Stimulated activated CD4-positive, alpha-beta T cell treated with anti-CD3 and anti-CD28 coated beads, TNF-alpha, amount 100 ng/mL, for 4 hours (primary cell): ENCODE measurements around the gene ELOVL5.
"Not testable (repeated sequence)": the region's sequence is repeated elsewhere in the genome, so short reads cannot be mapped to it uniquely, and the experiment has no call there.

ENCODE experiments used
- DNase-seq, 3 experiments: peaks; one replicate each; pipeline ENCODE4 v3.0.0-alpha.2; 2020; ENCODE audit warnings: low read depth in 3 of 3

The ELOVL5 gene, protein sequence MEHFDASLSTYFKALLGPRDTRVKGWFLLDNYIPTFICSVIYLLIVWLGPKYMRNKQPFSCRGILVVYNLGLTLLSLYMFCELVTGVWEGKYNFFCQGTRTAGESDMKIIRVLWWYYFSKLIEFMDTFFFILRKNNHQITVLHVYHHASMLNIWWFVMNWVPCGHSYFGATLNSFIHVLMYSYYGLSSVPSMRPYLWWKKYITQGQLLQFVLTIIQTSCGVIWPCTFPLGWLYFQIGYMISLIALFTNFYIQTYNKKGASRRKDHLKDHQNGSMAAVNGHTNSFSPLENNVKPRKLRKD

DNA sequence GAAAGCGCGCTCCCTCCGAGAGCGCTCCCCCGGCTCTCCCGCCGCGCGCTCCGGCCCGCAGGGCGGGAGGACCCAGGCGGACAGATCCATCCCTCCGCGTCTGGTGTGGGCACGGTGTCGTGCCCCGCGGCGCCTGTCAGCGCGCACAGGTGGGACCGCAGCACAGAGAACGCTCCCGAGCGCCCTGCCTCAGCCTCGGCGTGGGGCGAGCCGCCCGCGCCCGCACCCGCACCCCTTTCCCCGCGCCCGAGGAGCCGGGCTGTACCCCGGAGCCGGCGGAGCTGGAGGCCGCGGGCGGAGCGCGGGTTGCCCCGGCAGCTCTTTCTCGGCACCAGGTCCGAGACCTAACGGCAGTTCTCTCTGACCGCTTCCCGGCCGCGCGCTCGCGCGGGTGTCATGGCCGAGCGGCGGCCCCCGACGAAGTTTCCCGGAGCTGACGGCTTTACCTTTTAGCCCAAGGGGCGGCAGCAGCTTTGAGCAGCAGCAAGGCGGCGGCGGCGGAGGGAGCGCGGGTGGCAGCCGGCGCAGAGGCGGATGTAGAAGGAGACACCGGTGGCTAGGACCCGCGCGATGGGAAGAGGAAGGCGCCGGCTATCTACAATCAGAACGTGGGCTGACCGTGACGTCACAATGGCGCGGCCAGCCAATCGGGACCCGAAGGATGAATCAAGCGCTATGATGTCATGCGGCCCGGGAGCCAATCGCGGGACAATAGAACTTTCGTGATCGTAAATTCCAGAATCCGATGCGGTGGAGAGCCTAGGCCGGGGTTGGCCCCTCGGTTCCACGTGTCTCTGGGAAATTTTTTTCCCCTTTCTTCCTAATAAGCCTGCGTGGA lies at the start of gene ELOVL5:
ELOVL5 (minus strand) TSS at position 580 of the 838 bp plus-strand sequence. CDS start 53,251 bp downstream, outside the sequence.
- peak; percentile 94 to 97 (median 95) for DNase-seq

DNA sequence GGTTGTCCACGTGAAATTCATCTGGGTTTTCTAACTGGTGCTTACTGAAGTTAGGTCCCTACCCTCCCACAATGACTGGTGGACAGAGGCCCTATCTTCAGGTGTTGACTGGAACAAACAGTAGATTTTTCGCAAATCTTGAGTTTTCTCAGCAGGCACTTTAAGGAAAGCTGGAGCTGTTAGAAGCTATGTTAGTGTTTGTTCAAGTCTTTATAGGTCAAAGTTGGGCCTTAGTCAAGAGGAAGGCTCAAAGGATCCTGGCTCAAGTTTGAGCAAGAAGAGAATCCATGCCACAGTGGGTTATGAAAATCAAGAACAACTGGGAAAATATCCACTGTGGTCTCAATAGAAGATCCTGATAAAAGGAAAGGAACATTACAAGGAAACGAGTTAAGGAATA lies 48.5 kb upstream of the ELOVL5 start:
- DNase-seq = no peak

DNA sequence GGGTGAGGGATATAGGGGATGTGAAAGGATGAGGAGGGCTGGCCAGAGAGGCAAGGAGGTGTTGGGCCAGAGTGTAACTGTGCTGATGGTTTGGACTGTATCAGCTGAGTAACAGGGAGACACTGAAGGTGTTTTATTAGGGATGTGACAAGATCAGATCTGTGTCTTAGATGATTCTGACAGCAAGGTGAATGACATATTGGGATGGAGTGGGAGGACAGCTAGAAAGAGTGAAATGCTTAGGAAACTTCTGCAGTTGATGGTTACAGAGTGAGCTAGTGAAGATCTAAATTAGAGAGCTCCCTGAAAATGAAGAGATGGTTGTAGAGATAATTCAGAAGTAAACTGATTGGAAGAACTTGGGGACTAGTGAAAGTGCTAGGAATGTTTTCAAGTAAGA lies 47.2 kb upstream of the ELOVL5 start:
- no peak for DNase-seq

DNA sequence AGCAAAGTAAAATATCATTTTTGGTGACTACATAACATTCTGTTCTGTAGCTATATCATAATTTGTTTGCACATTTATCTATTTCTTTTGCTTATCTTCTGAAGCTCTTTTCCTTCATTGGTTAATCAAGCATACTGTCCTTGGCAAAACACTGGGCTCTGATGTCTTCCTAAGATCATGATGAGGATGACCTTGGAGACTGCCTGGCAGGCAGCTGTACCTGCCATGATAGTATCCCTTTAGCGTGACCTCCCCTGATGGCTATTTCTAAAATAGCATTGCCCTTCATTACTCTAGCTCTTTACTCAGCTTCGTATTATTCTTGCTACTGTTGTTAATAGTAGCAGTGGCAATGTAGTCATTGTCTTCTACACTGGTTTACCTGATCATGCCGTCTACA lies 46.0 kb upstream of the ELOVL5 start:
- no peak for DNase-seq

DNA sequence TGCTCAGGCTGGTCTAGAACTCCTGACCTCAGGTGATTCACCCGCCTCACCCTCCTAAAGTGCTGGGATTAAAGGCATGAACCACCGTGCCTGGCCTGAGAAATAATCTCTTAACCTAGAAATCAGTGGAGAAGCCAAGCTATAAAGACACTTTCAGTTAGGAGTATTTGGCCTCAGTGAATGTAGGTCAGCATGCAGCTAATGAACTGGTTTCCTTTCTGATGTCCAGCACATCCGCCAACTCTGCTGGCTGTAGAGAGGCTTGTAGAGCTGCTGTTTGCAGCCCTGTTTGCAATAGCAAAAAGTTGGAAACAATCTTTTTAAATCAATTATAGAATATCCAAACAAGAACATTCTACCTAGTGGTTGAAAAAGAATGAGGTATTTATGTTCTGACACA lies 42.4 kb upstream of the ELOVL5 start:
- DNase-seq = no peak

DNA sequence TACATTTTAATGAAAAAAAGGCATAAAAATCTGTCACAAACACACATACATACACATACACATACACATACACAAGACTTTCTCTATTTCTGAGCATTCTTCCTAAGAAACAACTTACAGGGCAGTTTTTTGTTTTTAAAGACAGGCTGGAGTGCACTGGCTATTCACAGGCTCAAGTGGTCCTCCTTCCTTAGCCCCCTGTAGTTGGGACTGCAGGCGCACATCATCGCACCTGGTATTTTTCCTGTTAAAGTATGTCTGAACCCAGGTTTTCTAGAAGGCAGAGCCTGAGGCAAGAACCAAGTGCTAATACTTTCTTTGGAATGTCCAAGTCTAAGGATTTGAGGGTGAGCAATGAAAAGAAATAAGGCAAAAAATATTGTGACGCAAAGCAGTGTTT lies 41.3 kb upstream of the ELOVL5 start:
- DNase-seq = no peak

DNA sequence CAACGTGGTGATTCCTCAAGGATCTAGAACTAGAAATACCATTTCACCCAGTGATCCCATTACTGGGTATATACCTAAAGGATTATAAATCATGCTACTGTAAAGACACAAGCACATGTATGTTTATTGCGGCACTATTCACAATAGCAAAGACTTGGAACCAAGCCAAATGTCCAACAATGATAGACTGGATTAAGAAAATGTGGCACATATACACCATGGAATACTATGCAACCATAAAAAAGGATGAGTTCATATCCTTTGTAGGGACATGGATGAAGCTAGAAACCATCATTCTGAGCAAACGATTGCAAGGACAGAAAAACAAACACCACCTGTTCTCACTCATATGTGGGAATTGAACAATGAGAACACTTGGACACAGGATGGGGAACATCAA lies 39.9 kb upstream of the ELOVL5 start:
- DNase-seq = not testable (repeated sequence)

DNA sequence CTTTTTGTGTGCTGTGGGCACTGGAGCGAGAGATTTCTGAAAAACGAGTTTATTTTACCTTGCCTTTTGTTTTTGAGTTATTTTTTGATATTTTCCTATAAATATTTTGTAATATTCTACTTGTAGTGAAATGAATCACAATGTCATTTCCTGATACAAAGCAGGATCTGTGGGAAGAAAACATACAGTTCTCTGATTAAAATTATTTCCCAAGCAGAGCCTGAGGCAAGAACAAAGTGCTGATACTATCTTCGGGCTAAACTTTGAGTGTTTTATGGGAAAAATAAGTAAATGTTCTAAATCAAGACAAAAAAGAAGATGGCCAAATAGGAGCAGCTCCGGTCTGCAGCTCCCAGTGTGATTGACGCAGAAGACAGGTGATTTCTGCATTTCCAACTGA lies 33.7 kb upstream of the ELOVL5 start:
- no peak for DNase-seq

DNA sequence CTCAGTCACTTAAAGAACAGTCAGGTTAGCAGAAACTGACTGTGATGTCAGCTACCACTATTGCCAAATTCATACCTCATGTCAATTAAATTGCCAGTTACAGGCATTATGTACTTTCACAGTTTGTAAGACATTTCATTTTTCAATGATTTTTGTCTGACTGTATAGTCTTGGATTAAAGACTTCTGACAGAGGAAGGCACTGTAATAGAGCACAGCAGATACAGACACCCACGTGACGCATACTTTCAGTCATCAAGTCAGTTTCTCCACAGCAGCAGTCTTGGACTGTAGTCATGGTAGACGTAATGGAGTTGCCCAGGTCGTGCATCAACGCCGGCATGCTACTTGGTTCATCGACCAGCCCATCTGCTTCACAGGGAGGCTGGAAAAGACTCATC lies 29.5 kb upstream of the ELOVL5 start:
- DNase-seq = no peak

DNA sequence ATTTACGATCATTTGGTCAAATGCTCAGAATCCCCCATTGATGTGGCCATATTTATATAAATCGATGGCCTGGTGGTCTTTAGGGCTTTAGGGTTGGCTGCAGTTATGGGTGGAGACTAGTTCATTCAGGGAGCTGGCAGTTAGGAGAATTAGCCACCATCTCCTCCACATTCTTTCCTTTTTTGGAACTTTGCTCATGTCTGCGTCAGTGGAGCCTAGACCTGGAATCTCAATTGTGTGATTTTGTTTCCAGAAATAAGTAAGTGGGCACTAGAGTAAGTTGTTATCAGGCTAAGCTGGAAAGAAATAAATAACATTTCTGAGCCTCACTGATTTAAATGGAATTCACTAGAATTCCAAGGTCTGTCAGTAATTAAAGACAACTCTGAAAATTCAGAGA lies 29.0 kb upstream of the ELOVL5 start:
- DNase-seq = no peak

DNA sequence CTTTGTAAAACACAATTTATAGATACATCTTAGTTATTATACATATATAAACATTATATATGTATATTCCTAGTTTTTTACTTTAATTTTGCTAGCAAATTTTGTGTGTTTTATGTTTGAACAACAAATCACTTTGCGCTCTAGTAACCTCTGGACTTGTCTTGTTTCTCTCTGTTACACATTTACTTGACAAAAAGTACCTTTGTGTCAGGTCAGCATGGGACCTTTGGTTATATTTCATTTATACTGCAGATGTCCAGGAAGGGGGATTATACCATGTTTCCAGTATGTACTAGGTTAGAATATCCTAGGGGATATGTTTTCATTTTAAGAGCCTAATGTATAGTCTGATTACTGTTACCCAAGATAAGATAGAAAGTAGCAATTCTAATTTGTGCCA lies 28.5 kb upstream of the ELOVL5 start:
- no peak for DNase-seq

DNA sequence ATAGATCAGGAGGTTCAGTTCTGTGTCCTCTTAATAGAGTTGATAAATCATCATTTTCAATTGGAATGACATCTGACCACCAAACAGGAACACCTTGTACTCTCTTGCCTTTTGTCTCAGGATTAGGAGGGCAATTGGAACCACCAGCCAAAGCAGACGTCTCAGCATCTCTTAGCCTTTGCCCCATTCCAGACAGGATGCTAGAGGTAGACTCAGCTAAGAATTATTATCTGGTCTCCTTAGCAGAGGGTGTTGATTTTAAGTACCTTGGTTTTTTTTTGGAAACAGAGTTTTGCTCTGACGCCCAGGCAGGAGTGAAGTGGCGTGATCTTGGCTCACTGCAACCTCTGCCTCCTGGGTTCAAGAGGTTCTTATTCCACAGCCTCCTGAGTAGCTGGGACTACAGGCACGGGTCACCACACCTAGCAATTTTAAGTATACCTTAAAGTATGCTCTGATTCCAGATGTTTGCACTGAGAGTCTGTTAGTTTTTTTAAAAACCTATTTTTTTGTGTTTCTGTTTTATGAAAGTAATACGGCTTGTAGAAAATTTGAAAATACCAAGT lies 28.0 kb upstream of the ELOVL5 start:
- DNase-seq = no peak

DNA sequence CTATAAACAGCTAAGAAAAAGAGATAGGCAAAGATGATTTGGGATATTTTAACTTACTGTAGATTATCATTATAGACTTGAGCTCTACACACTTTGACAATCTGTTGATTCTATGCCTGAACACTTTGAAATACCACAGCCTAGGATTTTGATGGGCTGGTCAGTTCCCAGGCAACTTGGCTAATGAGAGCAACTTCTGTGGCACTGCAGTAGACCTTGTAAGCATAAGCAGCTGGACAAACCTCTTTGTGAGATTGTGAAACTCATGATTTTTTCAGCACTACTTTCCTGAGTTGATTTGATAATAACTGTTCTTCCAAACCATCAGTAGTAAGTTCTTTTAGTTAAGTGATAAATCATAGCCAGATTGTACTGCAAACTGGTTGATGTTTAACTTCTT lies 27.1 kb upstream of the ELOVL5 start:
- no peak for DNase-seq

DNA sequence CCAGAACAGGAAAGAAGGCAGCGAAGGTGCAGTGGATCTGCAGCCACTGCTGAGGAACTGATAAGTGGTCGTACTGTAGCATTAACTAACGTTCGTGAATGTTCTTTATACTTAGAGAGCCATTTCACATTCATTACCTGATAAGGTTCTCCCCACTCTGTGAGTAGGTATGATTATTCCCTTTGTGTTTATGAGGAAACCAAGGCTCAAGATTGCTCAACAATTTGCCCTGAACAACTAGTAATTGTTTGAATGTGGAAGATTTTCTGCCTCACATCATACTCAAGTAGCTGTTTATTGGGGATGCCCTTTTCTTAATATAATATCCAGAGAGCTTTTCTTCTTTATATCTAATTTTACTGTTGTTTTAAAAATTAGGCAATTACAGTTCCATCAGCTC lies 24.9 kb upstream of the ELOVL5 start:
- DNase-seq = no peak

DNA sequence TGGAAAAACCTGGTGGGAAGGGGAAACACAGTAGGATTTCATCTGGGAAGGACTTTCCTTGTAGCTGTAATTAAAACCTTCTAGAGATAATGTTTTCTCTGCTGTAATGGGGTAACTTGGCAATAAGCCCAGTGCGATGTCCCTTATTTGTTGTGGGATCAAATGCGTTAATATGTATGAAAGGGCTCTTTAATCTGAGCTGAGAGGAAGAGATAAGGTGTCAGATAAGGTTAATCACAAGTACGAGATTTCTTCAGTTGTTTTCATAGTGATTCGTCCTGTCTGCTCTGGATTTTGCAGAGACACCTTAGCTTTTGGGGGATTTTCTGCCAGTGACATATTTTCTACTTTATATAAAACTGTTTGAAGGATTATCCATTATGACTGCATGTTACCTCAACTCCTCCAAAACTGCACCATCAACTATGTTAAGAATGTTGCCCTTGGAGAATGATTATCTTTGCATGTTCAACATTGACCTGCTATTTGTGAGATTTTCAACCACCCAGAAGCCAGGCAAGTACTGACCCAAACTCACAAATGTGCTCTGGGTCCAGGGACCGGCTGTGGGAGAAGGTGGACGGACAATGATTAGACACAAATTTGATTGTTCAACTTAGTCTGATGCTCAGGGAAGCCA lies 21.2 kb upstream of the ELOVL5 start:
- DNase-seq = no peak

DNA sequence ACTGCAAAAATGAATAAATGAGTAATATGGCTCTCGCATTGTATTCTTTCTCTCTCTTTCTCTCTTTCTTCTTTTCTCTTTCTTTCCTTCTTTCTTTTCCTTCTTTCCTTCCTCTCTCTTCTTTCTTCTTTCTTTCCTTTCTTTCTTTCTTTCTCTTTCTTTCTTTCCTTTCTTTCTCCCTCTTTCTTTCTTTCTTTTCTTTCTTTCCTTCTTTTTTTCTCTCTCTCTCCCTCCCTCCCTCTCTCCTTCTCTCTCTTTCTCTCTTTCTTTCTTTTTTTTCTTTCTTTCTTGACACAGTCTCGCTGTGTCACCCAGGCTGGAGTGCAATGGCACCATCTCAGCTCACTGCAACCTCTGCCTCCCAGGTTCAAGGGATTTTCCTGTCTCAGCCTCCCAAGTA lies 20.3 kb upstream of the ELOVL5 start:
- no peak for DNase-seq

DNA sequence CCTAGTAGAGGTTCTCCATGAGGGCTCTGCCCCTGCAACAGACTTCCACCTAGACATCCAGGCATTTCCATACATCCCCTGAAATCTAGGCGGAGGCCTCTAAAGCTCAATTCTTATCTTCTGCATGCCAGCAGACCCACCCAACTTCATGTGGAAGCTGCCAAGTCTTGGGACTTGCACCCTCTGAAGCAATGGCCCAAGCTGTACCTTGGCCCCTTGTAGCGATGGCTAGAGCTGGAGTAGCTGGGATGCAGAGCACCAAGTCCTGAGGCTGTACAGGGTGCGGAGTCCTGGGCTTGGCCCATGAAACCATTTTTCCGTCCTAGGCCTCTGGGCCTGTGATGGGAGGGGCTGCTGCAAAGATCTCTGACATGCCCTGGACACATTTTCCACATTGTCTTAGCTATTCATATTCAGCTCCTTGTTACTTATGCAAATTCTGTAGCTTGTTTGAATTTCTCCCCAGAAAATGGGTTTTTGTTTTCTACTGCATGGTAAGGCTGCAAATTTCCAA lies 17.4 kb upstream of the ELOVL5 start:
- no peak for DNase-seq

DNA sequence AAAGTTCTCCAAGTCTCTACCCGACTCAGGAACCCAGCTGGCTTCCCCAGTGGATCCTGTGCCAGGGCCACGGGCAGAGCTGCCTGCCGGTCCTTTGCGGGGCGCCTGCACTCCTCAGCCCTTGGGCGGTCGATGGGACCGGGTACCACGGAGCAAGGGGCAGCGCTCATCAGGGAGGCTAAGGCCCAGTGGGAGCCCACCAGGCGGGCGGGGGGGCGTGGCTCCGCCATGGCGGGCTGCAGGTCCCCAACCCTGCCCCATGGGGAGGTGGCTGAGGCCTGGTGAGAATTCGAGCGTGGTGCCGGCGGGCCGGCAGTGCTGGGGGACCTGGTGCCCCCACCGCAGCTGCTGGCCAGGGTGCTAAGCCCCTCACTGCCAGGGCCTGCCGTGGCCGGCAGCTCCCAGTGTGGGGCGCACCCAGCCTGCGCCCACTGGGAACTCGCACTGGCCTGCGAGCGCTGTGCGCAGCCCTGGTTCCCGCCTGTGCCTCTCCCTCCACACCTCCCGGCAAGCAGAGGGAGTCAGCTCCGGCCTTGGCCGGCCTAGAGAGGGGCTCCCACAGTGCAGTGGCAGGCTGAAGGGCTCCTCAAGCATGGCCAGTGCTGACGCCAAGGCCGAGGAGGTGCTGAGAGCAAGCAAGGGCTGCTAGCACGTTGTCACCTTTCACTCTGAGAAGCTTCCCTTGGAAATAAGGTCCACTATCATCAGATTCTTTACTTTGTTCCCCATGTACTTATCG lies 14.8 kb upstream of the ELOVL5 start:
- no peak for DNase-seq

DNA sequence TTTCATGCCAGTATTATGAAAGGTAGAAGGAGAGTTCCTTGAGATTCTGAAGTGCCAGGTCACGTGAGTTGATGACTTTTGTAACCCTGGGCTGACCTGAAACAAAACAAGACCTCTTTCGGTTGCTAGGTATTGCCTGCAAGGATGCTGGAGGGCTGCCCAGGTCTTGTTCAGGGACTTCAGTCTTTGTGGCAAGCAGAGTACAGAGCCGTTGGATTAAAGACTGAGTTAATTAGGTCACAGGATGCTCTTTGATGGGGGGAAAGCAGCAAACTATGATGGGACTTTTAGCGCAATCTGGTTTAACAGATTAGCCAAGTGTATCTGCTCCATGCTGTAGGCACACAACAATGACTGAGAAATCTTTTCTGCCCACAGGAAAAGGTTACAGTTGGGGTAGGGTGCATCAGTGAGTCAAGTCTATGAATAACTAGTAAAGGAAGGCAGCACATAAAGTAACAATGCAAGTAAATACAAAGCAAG lies 12.8 kb upstream of the ELOVL5 start:
- peak in 1 of 3 experiments; percentile 27 for DNase-seq

DNA sequence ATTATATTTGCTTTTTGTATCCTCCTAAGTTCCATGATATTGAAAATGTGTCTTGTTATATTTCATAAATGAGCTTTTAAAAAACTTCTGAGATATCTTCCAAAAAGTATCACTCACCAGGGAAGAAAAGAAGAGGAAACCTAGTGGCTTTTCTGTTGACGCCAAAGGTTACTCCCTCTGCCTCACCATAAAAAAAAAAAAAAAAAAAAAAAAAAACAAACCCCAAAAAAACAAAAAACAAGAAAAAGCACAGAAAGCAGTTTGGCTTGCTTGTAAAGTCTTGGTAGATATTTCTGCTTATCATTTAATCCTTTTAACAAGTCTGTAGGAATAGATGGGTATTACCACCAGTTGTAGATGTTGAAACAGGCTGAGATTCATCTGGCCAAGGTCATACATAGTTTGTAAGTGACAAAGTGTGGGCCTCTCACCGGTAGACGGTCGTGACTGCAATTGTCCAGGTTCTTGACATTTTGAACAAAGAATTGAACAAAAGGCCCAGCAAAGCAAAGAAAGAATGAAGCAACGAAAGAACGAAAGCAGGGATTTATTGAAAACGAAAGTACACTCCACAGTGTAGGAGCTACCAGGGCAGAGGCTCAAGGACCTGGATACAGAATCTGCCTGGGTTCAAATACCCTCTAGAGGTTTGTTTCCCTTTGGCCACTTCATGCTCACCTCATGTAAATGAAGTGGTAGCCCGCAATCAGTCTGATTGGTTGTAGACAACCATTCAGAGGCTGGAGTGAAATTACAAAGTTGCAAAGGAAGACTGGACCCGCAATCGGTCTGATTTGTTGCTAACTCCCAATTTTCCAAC lies 11.6 kb upstream of the ELOVL5 start:
- no peak for DNase-seq

DNA sequence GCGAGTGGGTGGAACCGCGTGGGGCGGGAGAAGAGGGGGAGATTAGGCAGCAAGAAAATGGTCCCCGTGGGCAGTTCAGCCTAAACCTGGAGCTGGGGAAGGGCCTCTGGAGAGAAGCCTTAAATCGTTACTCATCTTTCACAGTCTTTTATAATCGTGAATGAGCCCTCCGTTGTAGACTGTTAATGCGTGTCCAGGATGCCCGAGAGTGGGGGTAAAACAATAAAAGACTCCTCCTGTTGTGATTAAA lies 11.0 kb upstream of the ELOVL5 start:
- no peak for DNase-seq
